Activated naive CD4-positive, alpha-beta T cell treated with anti-CD3 and anti-CD28 coated beads, Interleukin-2, amount 50 U/mL, for 16 hours (primary cell): ENCODE data around the gene ZNF438.
"Not testable (repeated sequence)": the region's sequence is repeated elsewhere in the genome, so short reads cannot be mapped to it uniquely, and the experiment has no call there.

Experiments used
- DNase-seq: peaks from one replicate; pipeline ENCODE4 v3.0.0-alpha.2; 2020

Gene ZNF438

DNA sequence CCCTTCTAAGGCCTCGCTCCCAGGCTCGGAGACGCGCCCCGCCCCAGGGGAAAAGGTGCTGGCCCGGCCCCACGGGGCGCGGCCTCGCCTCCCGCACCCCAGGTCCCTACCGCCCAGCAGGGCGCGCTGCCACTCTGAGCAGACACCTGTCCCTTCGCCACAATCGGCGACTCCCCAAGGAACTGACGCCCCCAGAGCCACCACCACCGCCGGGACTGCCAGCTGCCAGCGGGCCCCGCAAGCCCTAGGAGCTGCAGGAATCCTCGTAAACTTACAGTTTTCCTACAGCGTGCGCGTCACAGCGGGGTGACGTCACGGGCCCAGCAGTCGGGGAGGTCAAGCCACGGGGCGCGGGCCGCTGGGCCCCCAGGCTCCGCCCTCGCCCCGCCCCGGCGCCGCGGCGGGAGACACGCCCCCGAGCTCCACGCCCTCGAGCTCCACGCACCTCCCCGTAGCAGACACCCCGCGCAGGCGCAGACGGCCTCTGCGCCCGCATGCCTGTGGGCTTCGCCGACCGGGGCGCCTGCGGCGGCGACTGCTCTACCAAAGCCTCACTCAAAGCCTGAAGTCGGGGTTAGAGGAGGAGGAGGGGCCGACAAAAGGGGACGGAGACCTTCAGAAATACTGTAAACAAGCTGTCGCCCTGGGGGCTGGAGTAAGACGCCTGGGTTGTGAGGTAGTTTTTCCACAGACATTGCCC, at the start of gene ZNF438:
Gene ZNF438 (minus strand): TSS at position 308 of the 700 bp plus-strand sequence. CDS start 154,831 bp downstream, outside the sequence.
- DNase-seq: peak; percentile 92

GRCh38 chr10:31076610-31076988, 44.9 kb upstream of the ZNF438 start:
- no peak for DNase-seq

DNA sequence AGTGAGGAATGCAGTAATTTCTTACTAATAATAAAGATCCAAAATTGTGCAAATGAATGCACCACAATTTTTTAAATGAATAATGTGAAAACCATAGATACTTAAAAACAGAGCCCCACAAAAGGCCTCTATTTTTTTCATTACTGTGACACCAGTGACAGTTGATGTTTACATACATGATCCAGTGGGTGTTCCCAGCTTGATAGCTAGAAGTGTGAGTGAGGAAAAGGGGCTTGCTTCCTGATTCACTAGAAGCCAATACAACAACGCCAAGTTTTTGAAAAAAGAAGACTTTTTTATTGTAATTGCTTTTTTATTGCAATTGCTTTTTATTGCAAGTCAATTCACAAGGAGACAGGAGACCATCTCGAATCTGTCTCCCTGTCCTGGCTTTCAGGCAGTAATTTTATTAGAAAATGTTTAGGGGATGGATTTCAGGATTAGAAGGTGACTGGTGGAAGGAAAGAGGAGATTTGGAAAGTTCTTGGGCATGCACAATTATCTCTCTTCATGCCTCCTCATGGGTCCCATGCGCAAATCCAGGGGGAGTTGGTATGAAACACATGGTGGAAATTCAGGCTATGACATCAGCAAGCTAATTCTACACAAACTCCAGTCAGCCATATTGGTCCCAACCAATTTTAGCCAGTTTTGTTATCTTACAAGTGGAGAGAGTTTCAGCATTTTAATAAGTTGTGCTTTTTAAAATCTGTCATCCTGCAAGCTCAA, 44.4 kb upstream of the ZNF438 start:
- DNase-seq: no peak

- no peak for DNase-seq
These were observed 43.8 kb upstream of the ZNF438 start for GRCh38 chr10:31075434-31075833.

DNA sequence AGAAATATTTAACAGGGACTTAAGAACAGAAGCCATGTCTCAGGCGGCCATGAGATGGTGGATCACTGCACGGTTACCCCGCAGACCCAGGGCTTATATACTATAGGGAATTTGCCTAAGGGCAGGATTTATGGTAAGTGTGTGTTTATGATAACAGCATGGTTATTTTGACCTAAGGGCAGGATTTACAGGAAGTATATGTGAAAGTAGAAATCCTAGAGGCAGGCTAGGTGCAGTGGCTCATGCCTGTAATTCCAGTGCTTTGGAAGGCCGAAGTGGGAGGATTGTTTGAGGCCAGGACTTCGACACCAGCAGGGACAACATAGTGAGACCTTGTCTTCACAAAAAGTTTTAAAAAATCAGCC, 43.0 kb upstream of the ZNF438 start:
- DNase-seq: no peak

- no peak for DNase-seq
These were observed 42.5 kb upstream of the ZNF438 start for GRCh38 chr10:31073996-31074721.

GRCh38 chr10:31073211-31073610, 41.5 kb upstream of the ZNF438 start:
- DNase-seq: no peak

DNA sequence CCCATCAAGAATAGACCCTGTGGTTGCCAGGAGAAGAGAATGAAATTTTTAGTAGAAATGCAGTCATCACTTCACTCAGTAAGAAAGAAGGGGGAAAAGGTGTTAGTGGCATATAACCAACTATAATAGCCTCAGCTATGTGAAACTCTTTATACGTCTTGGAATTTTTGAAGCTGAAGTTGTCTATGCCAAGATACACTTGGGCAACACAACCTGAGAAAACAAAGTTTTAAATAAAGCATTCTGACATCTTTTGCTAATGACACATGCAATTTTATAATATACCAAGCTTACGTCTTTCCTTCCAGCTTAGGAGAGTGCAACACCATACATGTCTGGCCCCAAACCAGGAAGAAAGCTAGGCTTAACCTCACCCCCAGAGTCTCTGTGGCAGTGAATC, 40.8 kb upstream of the ZNF438 start:
- no peak for DNase-seq

DNA sequence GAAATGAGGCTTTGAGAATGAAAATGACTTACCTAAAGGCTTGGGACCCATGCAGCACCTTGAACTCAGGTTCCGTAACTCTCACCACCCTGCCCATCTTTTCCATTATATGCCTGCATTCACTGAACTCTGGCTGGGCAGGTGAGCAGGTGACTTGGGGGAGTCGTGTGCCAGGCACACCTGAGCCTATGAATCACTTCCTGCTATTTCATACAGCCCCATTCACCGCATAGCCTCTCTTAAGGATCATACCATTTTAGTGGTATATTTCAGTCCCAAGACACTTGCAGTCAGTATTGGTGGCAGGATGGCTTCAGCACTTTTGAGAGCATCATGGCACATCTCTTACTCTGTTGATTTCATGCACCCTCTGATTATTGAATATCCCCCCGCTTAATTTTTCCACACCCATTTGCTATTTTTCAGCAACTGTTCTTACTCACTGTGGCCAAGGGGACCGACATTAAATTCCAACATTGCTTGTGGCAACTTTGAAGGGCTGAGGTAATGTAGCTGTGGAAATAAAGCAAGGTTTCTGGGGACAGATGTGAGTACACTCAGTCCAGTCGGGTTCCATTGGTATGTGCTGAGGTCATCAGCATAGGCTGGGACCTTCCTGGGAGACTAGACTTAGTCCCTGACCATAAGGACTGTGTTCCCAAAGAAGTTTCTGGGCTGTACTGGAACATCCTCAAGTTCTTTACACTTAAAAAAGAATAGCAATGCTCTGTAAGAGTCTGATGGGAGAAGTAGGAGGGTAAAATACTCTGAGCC, 39.8 kb upstream of the ZNF438 start:
- DNase-seq: no peak

- no peak for DNase-seq
These were observed 39.0 kb upstream of the ZNF438 start for GRCh38 chr10:31070691-31071090.

DNA sequence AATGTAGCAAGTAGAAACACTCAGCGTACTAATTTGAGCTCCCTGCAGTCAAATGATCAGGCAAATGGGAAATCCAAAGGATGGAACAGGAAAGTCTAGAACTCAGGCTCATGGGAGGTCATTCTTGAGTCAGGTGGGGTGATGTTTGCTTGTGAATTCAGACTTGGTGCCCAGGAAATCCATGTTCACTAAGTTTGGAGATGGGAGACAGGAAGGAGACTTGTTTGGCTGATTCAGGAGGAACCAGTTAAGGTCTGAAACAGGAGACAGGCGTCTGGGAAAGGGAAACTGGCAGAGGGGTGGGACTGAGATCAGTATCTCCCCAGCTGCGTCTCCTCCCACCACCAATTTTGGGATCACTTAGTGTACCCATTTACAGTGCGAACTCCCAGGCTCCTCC, 38.4 kb upstream of the ZNF438 start:
- DNase-seq: no peak

GRCh38 chr10:31069411-31069810, 37.7 kb upstream of the ZNF438 start:
- DNase-seq: no peak

DNA sequence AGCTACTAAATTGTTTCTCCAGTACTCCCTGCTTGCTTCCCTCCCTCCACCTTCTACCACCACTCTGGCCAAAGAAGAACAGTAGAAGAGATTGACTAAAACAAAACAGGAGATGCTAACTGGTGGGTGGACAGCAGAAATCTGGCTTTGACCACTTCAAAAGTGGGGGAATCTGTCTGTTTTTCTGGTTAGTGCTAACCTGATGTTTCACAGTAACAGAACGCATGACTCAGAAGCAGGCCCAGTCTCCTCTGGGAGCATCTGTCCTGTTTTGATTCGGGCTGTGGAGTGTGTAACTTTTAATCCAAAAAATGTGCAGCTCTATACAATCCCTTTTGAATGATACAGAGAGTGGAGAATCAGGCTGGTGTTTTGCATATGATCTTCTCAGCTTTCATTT, 32.7 kb upstream of the ZNF438 start:
- DNase-seq: no peak

DNA sequence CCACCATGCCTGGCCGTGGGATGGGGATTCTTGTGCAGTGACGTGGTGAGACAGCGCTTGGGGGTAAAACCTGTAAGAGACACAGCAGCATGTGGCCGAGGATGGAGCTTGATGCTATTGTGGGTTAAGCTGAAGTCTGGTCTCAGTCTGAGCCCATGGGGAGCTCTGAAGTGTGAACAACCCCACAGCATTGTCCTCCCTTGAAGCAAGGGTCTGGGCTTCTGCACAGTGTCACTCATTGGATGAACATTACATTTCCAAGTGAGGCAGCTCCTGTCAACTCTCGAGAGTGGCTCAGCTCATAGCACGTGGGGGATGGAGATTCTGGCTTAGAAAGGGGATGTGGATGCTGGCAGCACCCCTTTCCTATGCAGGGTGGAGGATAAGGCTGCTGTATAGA, 32.2 kb upstream of the ZNF438 start:
- no peak for DNase-seq

GRCh38 chr10:31062856-31063255, 31.2 kb upstream of the ZNF438 start:
- DNase-seq: no peak

- DNase-seq: no peak
These were observed 30.3 kb upstream of the ZNF438 start for GRCh38 chr10:31061941-31062340.

- no peak for DNase-seq
These were observed 27.4 kb upstream of the ZNF438 start for GRCh38 chr10:31058795-31059703.

DNA sequence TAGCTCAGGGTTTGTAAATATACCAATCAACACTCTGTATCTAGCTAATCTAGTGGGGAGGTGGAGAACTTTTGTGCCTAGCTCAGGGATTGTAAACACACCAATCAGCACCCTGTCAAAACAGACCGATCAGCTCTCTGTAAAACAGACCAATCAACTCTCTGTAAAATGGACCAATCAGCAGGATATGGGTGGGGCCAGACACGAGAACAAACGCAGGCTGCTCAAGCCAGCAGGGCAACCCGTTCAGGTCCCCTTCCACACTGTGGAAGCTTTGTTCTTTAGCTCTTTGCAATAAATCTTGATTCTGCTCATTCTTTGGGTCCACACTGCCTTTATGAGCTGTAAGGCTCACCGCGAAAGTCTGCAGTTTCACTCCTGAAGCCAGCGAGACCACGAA, 25.0 kb upstream of the ZNF438 start:
- not testable (repeated sequence) for DNase-seq

GRCh38 chr10:31055573-31056251, 24.0 kb upstream of the ZNF438 start:
- DNase-seq: no peak

GRCh38 chr10:31051703-31052102, 20.0 kb upstream of the ZNF438 start:
- no peak for DNase-seq

DNA sequence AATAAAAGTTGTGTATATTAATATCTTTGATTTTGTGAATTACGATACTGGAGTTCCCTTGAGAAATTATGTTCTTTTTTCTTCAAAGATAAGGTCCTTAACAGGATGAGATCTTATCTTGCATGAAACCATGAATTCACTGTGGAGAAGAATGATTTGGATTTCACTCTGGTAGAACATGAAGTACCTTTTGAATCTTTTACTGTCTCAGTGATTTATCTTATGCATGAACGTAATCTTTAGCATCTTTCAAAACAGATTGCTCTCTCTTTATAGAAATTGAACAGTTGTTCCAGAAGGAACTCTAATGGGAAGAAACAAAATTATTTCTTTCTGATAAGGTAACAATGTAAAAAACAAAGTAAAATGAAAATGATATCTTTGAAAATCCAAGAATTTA, 11.0 kb upstream of the ZNF438 start:
- DNase-seq: no peak

- no peak for DNase-seq
These were observed 9.3 kb upstream of the ZNF438 start for GRCh38 chr10:31041011-31041410.
